Measurements from ENCODE around the gene KAT5. TPM values are rescaled to one million over a fixed set of nuclear protein-coding genes. Genes with fewer than 3 reads are reported as not detected.
"Not testable (repeated sequence)": the region's sequence is repeated elsewhere in the genome, so short reads cannot be mapped to it uniquely, and the experiment has no call there.

KAT5 gene
- total and polyA plus RNA-seq, 2 of the 4 experiments (the other 2 are of a cell fraction): 33.3 to 34.2 TPM

DNA sequence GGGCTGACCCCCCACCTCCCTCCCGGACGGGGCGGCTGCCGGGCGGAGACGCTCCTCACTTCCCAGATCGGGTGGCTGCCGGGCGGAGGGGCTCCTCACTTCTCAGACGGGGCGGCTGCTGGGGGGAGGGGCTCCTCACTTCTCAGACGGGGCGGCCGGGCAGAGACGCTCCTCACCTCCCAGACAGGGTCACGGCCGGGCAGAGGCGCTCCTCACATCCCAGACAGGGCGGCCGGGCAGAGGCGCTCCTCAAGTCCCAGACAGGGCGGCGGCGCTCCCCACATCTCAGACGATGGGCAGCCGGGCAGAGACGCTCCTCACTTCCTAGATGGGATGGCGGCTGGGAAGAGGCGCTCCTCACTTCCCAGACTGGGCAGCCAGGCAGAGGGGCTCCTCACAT lies 50.8 kb downstream of the KAT5 start:
- H4K5ac ChIP-seq (ENCODE audit: low read depth, low read length): not testable (repeated sequence)

More for the DNA sequence above, 50.8 kb downstream of the KAT5 start:
- H4K8ac ChIP-seq (ENCODE audit: low read depth in 2 of 2, low read length in 2 of 2); POLR2A ChIA-PET (ENCODE audit: unreplicated experiment); CTCF ChIA-PET; H3K4me2 ChIP-seq (ENCODE audit: low read depth, low read length); H3K4me3 ChIP-seq (ENCODE audit: insufficient read depth, low read depth, low read length); H3K9ac ChIP-seq (ENCODE audit: low read depth, low read length); dilution Hi-C loops (cut with HindIII; ENCODE audit: low sequenced_read_pairs, unreplicated experiment); BruUV-seq (replicated peaks); DNase-seq; H4K91ac ChIP-seq (ENCODE audit: insufficient read depth, low read depth, low read length); in situ Hi-C loops (cut with MboI; ENCODE audit: low sequenced_read_pairs); H2AK9ac ChIP-seq (replicated peaks; ENCODE audit: low read depth, low read length, poor library complexity); H3K9me3 ChIP-seq (ENCODE audit: control insufficient read depth, insufficient read depth, low read length); H3K27ac ChIP-seq (ENCODE audit: insufficient read depth, low read length); H3K4ac ChIP-seq (ENCODE audit: low read depth, low read length); H2AFZ ChIP-seq (replicated peaks; ENCODE audit: low read length, poor library complexity); H3K23ac ChIP-seq (ENCODE audit: low read depth, low read length); H3K14ac ChIP-seq (replicated peaks; ENCODE audit: low read depth, low read length); H3K27me3 ChIP-seq (ENCODE audit: control insufficient read depth, insufficient read depth, low read length); H3K36me3 ChIP-seq (ENCODE audit: control insufficient read depth, insufficient read depth, low read length); H3K9me1 ChIP-seq (ENCODE audit: insufficient read depth, low read length); H3K79me1 ChIP-seq (ENCODE audit: low read depth in 1 of 2, low read length in 2 of 2); H2BK120ac ChIP-seq (ENCODE audit: low read depth, low read length); H2AK5ac ChIP-seq (ENCODE audit: low read depth, low read length); H2BK20ac ChIP-seq (ENCODE audit: low read depth, low read length); H2BK15ac ChIP-seq (ENCODE audit: low read depth, low read length); H3K18ac ChIP-seq (ENCODE audit: low read depth, low read length); H2BK5ac ChIP-seq (ENCODE audit: low read depth, low read length, poor library complexity, severe bottlenecking); H3K56ac ChIP-seq (ENCODE audit: extremely low read depth, insufficient read depth, low read length); H4K20me1 ChIP-seq (ENCODE audit: insufficient read depth, low read length); H3K4me1 ChIP-seq (ENCODE audit: control insufficient read depth, insufficient read depth, low read length); ATAC-seq (ENCODE audit: low read depth): not testable (repeated sequence)
- intact Hi-C loops (cut with micrococcal nuclease): loop anchor here (10.0 kb wide), 1 partner anchor 68 kb away; no protein-coding TSS in a partner anchor
- WGBS, 2 experiments (ENCODE audit: extremely low coverage in 2 of 2, insufficient read length in 1 of 2): no CpG with 5 or more reads among the region's 29 CpGs
